K562 (cell line): ENCODE measurements around the gene MBLAC2. TPM values are rescaled to one million over a fixed set of nuclear protein-coding genes. Genes with fewer than 3 reads are reported as not detected.

Experiments
- CC2D1A ChIP-seq: fragments of 450-650 bp; IDR thresholded peaks from 2 replicates; pipeline ENCODE4 v1.6.1; 2017; ENCODE audit warnings: mild to moderate bottlenecking
- CUX1 ChIP-seq: fragments of 200-800 bp; sonication (Bioruptor generic); IDR thresholded peaks from 2 replicates; pipeline ENCODE4 v1.6.1; 2016; ENCODE audit warnings: missing genetic modification characterization, missing compliant biosample characterization
- DACH1 ChIP-seq: fragments of 450-650 bp; IDR thresholded peaks from 2 replicates; pipeline ENCODE4 v1.6.1; 2018; ENCODE audit not compliant: partially characterized antibody
- MCM3 ChIP-seq: fragments of 450-650 bp; IDR thresholded peaks from 2 replicates; pipeline ENCODE4 v1.6.1; 2016
- MTF1 ChIP-seq: fragments of 250-450 bp; sonication (Bioruptor Pico); IDR thresholded peaks from 2 replicates; pipeline ENCODE4 v1.9.0; 2021; ENCODE audit warnings: moderate library complexity, mild to moderate bottlenecking, inconsistent platforms, borderline replicate concordance
- PRPF4 ChIP-seq: fragments of 200-400 bp; formaldehyde crosslinking; IDR thresholded peaks from one replicate; pipeline ENCODE4 v1.6.1; 2017; ENCODE audit warnings: low read length, low read depth, mild to moderate bottlenecking; ENCODE audit not compliant: insufficient read depth, poor library complexity, severe bottlenecking
- RAD21 ChIP-seq, 2 experiments: fragments of 250-450 bp in 1 of 2; fragments of 450-650 bp in 1 of 2; sonication (Bioruptor Pico) in 1 of 2; formaldehyde crosslinking in 1 of 2; IDR thresholded peaks in 1 of 2; conservative IDR thresholded peaks in 1 of 2; 2 replicates each; pipeline versions ENCODE4 v1.4.0 to v1.8.0; 2020 to 2022; ENCODE audit warnings: mild to moderate bottlenecking in 2 of 2, moderate library complexity in 1 of 2
- SAFB ChIP-seq: fragments of 200-400 bp; formaldehyde crosslinking; IDR thresholded peaks from 2 replicates; pipeline ENCODE4 v1.6.1; 2017; ENCODE audit warnings: low read depth, low read length, borderline replicate concordance
- SUPT5H ChIP-seq: fragments of 450-650 bp; IDR thresholded peaks from 2 replicates; pipeline ENCODE4 v1.6.1; 2016
- polyA plus RNA-seq, 8 experiments: library from polyadenylated mRNA; depleted of rRNA in 4 of 8; stranded (reverse) in 5 of 8; unstranded in 3 of 8; fragments of >200 nt; fragmentation: Nextera tagmentation in 2 of 8; fragmentation: Illumina TruSeq in 1 of 8; extraction: Ambion mirVana in 2 of 8; extraction: Trizol in 1 of 8; gene quantifications; 2 replicates each; pipeline versions ENCODE4 v1.2.1 to v1.2.3, GENCODE V29; 2011 to 2014; ENCODE audit warnings: inconsistent platforms in 1 of 8, missing spikeins in 1 of 8
- total RNA-seq, 7 experiments: library from RNA; depleted of rRNA in 6 of 7; stranded (reverse); fragments of >200 nt in 6 of 7; fragmentation: Illumina TruSeq in 2 of 7; extraction: Trizol in 2 of 7; gene quantifications; 2 replicates each; pipeline versions ENCODE4 v1.2.1 to v1.2.3, GENCODE V29; 2011 to 2021; ENCODE audit warnings: low replicate concordance in 1 of 7
- TF ChIP-seq, protein P1 (sequence below), 2 experiments: fragments of 450-650 bp in 1 of 2; sonication (generic) in 1 of 2; formaldehyde crosslinking in 1 of 2; IDR thresholded peaks; 2 replicates each; pipeline versions ENCODE4 v1.7.1 to v1.9.0; 2016 to 2022; ENCODE audit warnings: inconsistent platforms in 1 of 2, mild to moderate bottlenecking in 1 of 2, missing genetic modification reagents in 1 of 2

The MBLAC2 gene
- total and polyA plus RNA-seq, 9 of the 15 experiments (the other 6 are each of a cell fraction or from before 2014, with no cell fraction given), result 2.4 to 13.1 (median 10.3) TPM

DNA sequence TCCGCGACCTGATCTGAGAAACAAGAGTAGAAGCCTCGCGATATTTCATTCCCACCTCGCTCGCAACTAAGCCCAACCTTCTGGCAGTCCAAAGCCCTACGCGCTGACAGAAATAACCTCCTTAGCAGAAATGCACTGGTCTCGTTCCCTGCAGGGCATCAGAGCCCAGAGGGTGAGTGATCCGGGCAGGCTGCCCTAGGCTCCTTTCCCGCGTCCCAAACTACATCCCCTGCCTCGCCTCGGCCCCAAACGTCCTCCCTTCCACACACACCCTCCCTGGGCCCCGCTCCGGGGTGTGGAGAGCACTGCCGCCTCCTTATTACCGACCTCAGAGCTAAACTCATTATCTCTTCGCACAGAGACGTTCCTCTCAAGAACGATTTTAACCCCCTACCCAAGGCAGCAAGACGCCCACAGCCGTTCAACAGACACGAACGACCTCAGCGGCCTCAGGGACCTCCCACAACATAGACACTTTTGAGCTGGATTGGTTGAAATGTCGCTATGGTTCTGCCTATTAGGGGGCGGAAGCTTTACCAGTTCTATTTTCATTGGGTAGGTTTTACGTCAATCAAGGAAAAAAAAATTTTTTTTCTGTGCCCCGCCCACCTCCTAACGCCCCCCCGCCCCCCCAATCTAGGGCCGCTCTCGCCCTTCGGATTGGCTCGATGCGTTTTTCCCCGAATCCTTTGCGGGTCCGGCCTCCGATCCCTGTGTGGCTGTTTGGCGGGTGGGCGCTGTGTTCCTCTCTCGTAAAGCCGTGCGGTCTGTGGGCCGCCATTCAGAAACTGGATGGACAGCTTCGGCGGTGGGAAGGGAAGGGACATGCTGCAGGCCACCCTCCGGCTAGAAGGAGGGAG is 65.0 kb downstream of the MBLAC2 start, which contains the start of gene CETN3 (continued):
- TF ChIP-seq CUX1 (peak; percentile 54; the same call in 1 of the 2 replicates), DACH1 (no peak), SUPT5H (peak; percentile 96), RAD21 (CRISPR knock-in tag; conservative IDR thresholded peaks at IDR 0.05 in 1 of 2, IDR thresholded peaks at IDR 0.05 in 1 of 2) (no peak), CC2D1A (peak; percentile 12; the same call in 1 of the 2 replicates), MTF1 (no peak), PRPF4 (no peak), MCM3 (no peak), SAFB (no peak)
- TF ChIP-seq, protein P1, sequence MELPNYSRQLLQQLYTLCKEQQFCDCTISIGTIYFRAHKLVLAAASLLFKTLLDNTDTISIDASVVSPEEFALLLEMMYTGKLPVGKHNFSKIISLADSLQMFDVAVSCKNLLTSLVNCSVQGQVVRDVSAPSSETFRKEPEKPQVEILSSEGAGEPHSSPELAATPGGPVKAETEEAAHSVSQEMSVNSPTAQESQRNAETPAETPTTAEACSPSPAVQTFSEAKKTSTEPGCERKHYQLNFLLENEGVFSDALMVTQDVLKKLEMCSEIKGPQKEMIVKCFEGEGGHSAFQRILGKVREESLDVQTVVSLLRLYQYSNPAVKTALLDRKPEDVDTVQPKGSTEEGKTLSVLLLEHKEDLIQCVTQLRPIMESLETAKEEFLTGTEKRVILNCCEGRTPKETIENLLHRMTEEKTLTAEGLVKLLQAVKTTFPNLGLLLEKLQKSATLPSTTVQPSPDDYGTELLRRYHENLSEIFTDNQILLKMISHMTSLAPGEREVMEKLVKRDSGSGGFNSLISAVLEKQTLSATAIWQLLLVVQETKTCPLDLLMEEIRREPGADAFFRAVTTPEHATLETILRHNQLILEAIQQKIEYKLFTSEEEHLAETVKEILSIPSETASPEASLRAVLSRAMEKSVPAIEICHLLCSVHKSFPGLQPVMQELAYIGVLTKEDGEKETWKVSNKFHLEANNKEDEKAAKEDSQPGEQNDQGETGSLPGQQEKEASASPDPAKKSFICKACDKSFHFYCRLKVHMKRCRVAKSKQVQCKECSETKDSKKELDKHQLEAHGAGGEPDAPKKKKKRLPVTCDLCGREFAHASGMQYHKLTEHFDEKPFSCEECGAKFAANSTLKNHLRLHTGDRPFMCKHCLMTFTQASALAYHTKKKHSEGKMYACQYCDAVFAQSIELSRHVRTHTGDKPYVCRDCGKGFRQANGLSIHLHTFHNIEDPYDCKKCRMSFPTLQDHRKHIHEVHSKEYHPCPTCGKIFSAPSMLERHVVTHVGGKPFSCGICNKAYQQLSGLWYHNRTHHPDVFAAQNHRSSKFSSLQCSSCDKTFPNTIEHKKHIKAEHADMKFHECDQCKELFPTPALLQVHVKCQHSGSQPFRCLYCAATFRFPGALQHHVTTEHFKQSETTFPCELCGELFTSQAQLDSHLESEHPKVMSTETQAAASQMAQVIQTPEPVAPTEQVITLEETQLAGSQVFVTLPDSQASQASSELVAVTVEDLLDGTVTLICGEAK (IDR thresholded peaks at IDR 0.05), result no peak
- TF ChIP-seq, protein P1 (CRISPR knock-in tag; IDR thresholded peaks at IDR 0.05), result no peak
